PC-9 (cell line): ENCODE results near the gene CENPP. TPM values are rescaled to one million over a fixed set of nuclear protein-coding genes. Genes with fewer than 3 reads are reported as not detected.

Experiments
- BruUV-seq: library from RNA; stranded (reverse); fragments of 400-500 nt; replicated peaks from 2 replicates; lab custom pipeline; 2021; lab: Mats Ljungman, UMichigan
- CTCF ChIA-PET: fragments of 300-600 bp; sonication (Branson Sonifier 250); formaldehyde crosslinking; loops from one replicate; lab custom pipeline; 2022; ENCODE audit warnings: antibody characterized with exemption; lab: Charles Lee
- POLR2A ChIA-PET: fragments of 300-600 bp; sonication (Branson Sonifier 250); formaldehyde crosslinking; loops from one replicate; lab custom pipeline; 2022; ENCODE audit warnings: antibody characterized with exemption; ENCODE audit not compliant: unreplicated experiment; lab: Charles Lee
- DNase-seq, 2 experiments: peaks; one replicate each; pipeline versions ENCODE4 v3.0.0 to v3.0.0-alpha.2; 2015 to 2022; ENCODE audit warnings: mixed read lengths in 1 of 2
- H2AFZ ChIP-seq: fragments of 200-600 bp; sonication (generic); 2 replicates; pipeline ENCODE4 v1.8.1; 2017; ENCODE audit warnings: antibody characterized with exemption
- H3F3A ChIP-seq: fragments of 200-600 bp; sonication (generic); 2 replicates; pipeline ENCODE4 v1.8.1; 2017; ENCODE audit warnings: antibody characterized with exemption, mild to moderate bottlenecking, low read depth; ENCODE audit not compliant: insufficient read depth
- H3K27ac ChIP-seq: fragments of 200-600 bp; sonication (generic); 2 replicates; pipeline ENCODE4 v1.6.1; 2016; ENCODE audit warnings: mixed run types
- H3K27me3 ChIP-seq: fragments of 200-600 bp; sonication (generic); 2 replicates; pipeline ENCODE4 v1.6.1; 2016; ENCODE audit warnings: low read depth, mixed run types; ENCODE audit not compliant: insufficient read depth
- H3K36me3 ChIP-seq: fragments of 200-600 bp; sonication (generic); 2 replicates; pipeline ENCODE4 v1.6.1; 2016; ENCODE audit warnings: low read depth, mixed run types
- H3K4me1 ChIP-seq: fragments of 200-600 bp; sonication (generic); replicated peaks from 2 replicates; pipeline ENCODE4 v1.6.1; 2016; ENCODE audit warnings: mixed run types; ENCODE audit not compliant: insufficient read depth
- H3K4me2 ChIP-seq: fragments of 200-600 bp; sonication (generic); 2 replicates; pipeline ENCODE4 v1.6.1; 2017; ENCODE audit warnings: mixed run types
- H3K4me3 ChIP-seq: fragments of 200-600 bp; sonication (generic); 2 replicates; pipeline ENCODE4 v1.6.1; 2016; ENCODE audit warnings: mixed run types
- H3K79me2 ChIP-seq: fragments of 200-600 bp; sonication (generic); 2 replicates; pipeline ENCODE4 v1.6.1; 2017; ENCODE audit warnings: low read depth, mixed run types
- H3K9me2 ChIP-seq: fragments of 200-600 bp; sonication (generic); 2 replicates; pipeline ENCODE4 v1.8.1; 2017; ENCODE audit warnings: mild to moderate bottlenecking; ENCODE audit not compliant: insufficient read depth
- H3K9me3 ChIP-seq: fragments of 200-600 bp; sonication (generic); 2 replicates; pipeline ENCODE4 v1.8.1; 2016; ENCODE audit warnings: low read depth; ENCODE audit not compliant: insufficient read depth
- H4K20me1 ChIP-seq: fragments of 200-600 bp; sonication (generic); 2 replicates; pipeline ENCODE4 v1.8.1; 2017; ENCODE audit not compliant: insufficient read depth
- CTCF ChIP-seq: fragments of 200-600 bp; sonication (generic); conservative IDR thresholded peaks from 2 replicates; pipeline ENCODE4 v1.6.1; 2017; ENCODE audit warnings: mixed run types, antibody characterized with exemption, mild to moderate bottlenecking, moderate library complexity
- EZH2 ChIP-seq: fragments of 200-600 bp; sonication (generic); IDR thresholded peaks from 2 replicates; pipeline ENCODE4 v1.8.0; 2017; ENCODE audit warnings: antibody characterized with exemption, low read depth
- intact Hi-C: fragments of 100-400 bp; cut with micrococcal nuclease; formaldehyde crosslinking; loops from one replicate; pipeline ENCODE4 v1.10.0; 2022; ENCODE audit not compliant: unreplicated experiment
- total RNA-seq: library from RNA; stranded (reverse); gene quantifications from 2 replicates; pipeline ENCODE4 v1.2.3, GENCODE V29; 2021

CENPP gene
- total RNA-seq, 1 experiment from 2014 or later: 10.0 TPM

- DNase-seq: no peak
Measured at GRCh38 chr9:92422611-92423338, 97.0 kb downstream of the CENPP start.

DNA sequence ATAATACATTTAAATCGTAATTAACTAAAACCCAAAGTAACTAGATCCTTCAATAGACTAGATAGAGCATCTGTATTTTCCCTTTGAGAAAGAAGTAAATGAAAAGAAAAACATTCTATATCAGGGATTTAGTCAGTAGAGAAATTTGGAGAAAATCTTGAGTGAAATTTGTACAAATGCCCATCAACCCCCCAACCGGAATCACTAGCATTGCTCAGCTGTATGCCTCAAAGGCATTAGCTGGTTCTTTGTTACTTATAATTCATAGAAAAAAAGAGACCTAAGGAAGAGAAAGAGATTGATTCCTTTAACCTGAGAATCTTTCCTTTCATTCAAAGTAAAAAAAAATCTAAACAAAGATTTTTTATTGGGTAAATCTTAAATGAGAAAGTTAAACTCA, 97.9 kb downstream of the CENPP start:
- Histone ChIP-seq H3F3A (no peaks in the 10 kb centered on the region), H3K27ac (no peak overlapping the region), H3K4me2 (no peak overlapping the region), H3K27me3 (no peaks in the 10 kb centered on the region), H3K9me3 (no peaks in the 10 kb centered on the region), H3K4me1 (no peaks in the 10 kb centered on the region), H3K4me3 (no peak overlapping the region), H2AFZ (no peak overlapping the region), H4K20me1 (no peaks in the 10 kb centered on the region), H3K9me2 (no peaks in the 10 kb centered on the region), H3K79me2 (no peaks in the 10 kb centered on the region), H3K36me3 (no peaks in the 10 kb centered on the region)
- TF ChIP-seq EZH2 (no peak), CTCF (no peak)
- intact Hi-C loops: no loop called here
- ChIA-PET CTCF (no interaction called here), POLR2A (no interaction called here)
- no peak for DNase-seq
- BruUV-seq: no TSS peak

More at GRCh38 chr9:92422611-92423338, 97.0 kb downstream of the CENPP start:
- Histone ChIP-seq H4K20me1 (no peaks in the 10 kb centered on the region), H3F3A (no peaks in the 10 kb centered on the region), H3K9me2 (no peaks in the 10 kb centered on the region), H3K36me3 (no peaks in the 10 kb centered on the region), H3K27me3 (no peaks in the 10 kb centered on the region), H2AFZ (no peak overlapping the region), H3K9me3 (no peaks in the 10 kb centered on the region), H3K4me1 (no peaks in the 10 kb centered on the region), H3K27ac (no peak overlapping the region), H3K79me2 (no peaks in the 10 kb centered on the region), H3K4me3 (no peak overlapping the region), H3K4me2 (no peak overlapping the region)
- BruUV-seq: no TSS peak
- intact Hi-C loops: no loop called here
- TF ChIP-seq EZH2: no peak
- no peak for TF ChIP-seq CTCF
- CTCF ChIA-PET: no interaction called here
- POLR2A ChIA-PET: no interaction called here

GRCh38 chr9:92424340-92424739, 98.6 kb downstream of the CENPP start, which contains the start of gene OMD:
OMD (minus strand) TSS chr9:92424471; CDS start chr9:92417558, 6,913 bp downstream.
- Histone ChIP-seq H4K20me1 (no peaks in the 10 kb centered on the region), H3K79me2 (no peaks in the 10 kb centered on the region), H3K4me3 (no peak within 1 kb of the TSS), H3K27me3 (no peaks in the 10 kb centered on the region), H3K27ac (no peak within 1 kb of the TSS), H3K36me3 (no peaks in the 10 kb centered on the region), H3K9me3 (no peaks in the 10 kb centered on the region), H3F3A (no peaks in the 10 kb centered on the region), H3K4me2 (no peak within 1 kb of the TSS), H3K4me1 (no peaks in the 10 kb centered on the region), H2AFZ (no peak within 1 kb of the TSS), H3K9me2 (no peaks in the 10 kb centered on the region)
- intact Hi-C loops: no loop called here
- BruUV-seq: no TSS peak
- POLR2A ChIA-PET: no interaction called here
- CTCF ChIA-PET: no interaction called here
- TF ChIP-seq CTCF (no peak), EZH2 (no peak)
- no peak for DNase-seq
